Testis (tissue), 3 donors: Measurements from ENCODE around the gene ARID4B. TPM values are rescaled to one million over a fixed set of nuclear protein-coding genes. Genes with fewer than 3 reads are reported as not detected.

Experiments used
- DNase-seq: peaks from one replicate; pipeline ENCODE4 v3.0.0-alpha.2; 2019
- H3K27ac ChIP-seq, 2 donors: fragments of 200-600 bp; sonication (generic); one replicate each; pipeline ENCODE4 v1.5.1; 2019
- H3K27me3 ChIP-seq: fragments of 200-600 bp; sonication (generic); one replicate; pipeline ENCODE4 v1.5.1; 2019
- H3K36me3 ChIP-seq: fragments of 200-600 bp; sonication (generic); one replicate; pipeline ENCODE4 v1.5.1; 2017; ENCODE audit warnings: low read depth; ENCODE audit errors: missing control alignments
- H3K4me1 ChIP-seq: fragments of 200-600 bp; sonication (generic); one replicate; pipeline ENCODE4 v1.5.1; 2019
- H3K4me3 ChIP-seq, 2 donors: fragments of 200-600 bp; sonication (generic); one replicate each; pipeline ENCODE4 v1.5.1; 2017 to 2019
- H3K9me3 ChIP-seq: fragments of 200-600 bp; sonication (generic); one replicate; pipeline ENCODE4 v1.5.1; 2017
- POLR2A ChIP-seq: fragments of 450-650 bp; IDR thresholded peaks from one replicate; pipeline ENCODE4 v1.6.1; 2017; ENCODE audit warnings: antibody characterized with exemption, mild to moderate bottlenecking, moderate library complexity
- WGBS, 2 donors: methylation state at CpG; one replicate each; pipeline ENCODE4 v1.1.5; 2018; 5-methylcytosine and 5-hydroxymethylcytosine counted together
- intact Hi-C: fragments of 100-400 bp; cut with DNase I; formaldehyde crosslinking; loops from one replicate; pipeline ENCODE4 v1.15.1; 2023; ENCODE audit warnings: low total_unique reads
- polyA plus RNA-seq: library from polyadenylated mRNA; stranded (reverse); fragments of 350-450 nt; fragmentation: Illumina TruSeq; extraction: RNeasy Lipid Tissue Mini Kit (QIAGEN cat#74804); gene quantifications from one replicate; pipeline ENCODE4 v1.2.3, GENCODE V29; 2014; ENCODE audit warnings: low read depth, low replicate concordance; ENCODE audit not compliant: insufficient read depth
- total RNA-seq, 2 donors: library from RNA; depleted of rRNA; stranded (reverse); fragments of >200 nt; gene quantifications; one replicate each; pipeline ENCODE4 v1.2.3, GENCODE V29; 2016
- TF ChIP-seq, protein P1 (sequence below), 3 experiments: fragments of 450-650 bp in 2 of 3; fragments of 200-600 bp in 1 of 3; sonication (generic) in 1 of 3; IDR thresholded peaks; one replicate each; pipeline ENCODE4 v1.5.1; 2016 to 2019; ENCODE audit warnings: antibody characterized with exemption in 3 of 3, mild to moderate bottlenecking in 2 of 3, moderate library complexity in 1 of 3

The ARID4B gene
- total and polyA plus RNA-seq, 3 donors from 2014 or later, result 11.6 to 72.4 (median 60.0) TPM

DNA sequence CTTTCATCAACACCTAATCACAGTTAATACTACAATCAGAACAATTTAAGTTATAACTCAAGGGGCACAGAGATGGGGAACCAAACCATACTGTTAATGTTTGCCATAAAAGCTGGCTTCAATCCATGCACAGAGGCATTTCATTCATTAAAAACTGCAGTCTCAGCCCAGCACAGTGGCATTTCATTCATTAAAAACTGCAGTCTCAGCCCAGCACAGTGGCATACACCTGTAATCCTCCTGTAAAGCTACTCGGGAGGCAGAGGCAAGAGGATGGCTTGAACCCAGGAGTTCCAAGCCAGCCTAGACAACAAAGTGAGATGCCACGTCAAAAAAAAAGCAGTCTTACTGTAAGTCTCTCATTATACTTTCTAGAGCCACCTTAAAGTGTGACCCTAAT lies 29.2 kb downstream of the ARID4B start:
- WGBS, 2 donors, result 67 to 88% methylated on average over 2 of the region's 2 CpGs
- H3K27ac ChIP-seq, result no peak overlapping the region
- peaks cover 3% of the 10 kb centered on the region for H3K4me1 ChIP-seq
- H3K9me3 ChIP-seq, result no peaks in the 10 kb centered on the region
- no peaks in the 10 kb centered on the region for H3K27me3 ChIP-seq
- intact Hi-C loops, result no loop called here
- no peaks in the 10 kb centered on the region for H3K36me3 ChIP-seq
- no peak overlapping the region for H3K4me3 ChIP-seq
- TF ChIP-seq POLR2A, result no peak
- TF ChIP-seq, protein P1, sequence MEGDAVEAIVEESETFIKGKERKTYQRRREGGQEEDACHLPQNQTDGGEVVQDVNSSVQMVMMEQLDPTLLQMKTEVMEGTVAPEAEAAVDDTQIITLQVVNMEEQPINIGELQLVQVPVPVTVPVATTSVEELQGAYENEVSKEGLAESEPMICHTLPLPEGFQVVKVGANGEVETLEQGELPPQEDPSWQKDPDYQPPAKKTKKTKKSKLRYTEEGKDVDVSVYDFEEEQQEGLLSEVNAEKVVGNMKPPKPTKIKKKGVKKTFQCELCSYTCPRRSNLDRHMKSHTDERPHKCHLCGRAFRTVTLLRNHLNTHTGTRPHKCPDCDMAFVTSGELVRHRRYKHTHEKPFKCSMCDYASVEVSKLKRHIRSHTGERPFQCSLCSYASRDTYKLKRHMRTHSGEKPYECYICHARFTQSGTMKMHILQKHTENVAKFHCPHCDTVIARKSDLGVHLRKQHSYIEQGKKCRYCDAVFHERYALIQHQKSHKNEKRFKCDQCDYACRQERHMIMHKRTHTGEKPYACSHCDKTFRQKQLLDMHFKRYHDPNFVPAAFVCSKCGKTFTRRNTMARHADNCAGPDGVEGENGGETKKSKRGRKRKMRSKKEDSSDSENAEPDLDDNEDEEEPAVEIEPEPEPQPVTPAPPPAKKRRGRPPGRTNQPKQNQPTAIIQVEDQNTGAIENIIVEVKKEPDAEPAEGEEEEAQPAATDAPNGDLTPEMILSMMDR (IDR thresholded peaks at IDR 0.05), result no peak
- no peak for DNase-seq

DNA sequence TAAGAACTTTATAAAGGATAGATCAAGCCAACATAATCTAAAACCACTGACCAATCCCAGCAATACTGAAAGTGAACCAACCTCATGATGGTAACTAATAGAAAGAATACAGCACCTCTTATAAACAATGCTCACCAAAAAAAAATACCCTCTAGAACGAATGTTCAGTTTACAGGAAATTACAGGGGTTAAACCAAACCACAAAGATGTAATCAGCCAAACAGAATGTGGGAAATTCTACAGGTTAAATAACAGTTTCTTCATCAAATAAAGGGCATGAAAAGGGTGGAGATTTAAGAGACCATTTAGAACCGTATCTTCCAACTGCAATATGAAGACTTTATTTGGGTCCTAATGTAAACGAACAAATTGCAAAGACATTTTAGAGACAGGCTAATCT lies 30.4 kb downstream of the ARID4B start:
- DNase-seq, result no peak
- intact Hi-C loops, result no loop called here
- 79 to 81% methylated on average over 3 of the region's 3 CpGs for WGBS, 2 donors
- H3K4me1 ChIP-seq, result no peaks in the 10 kb centered on the region
- no peak for TF ChIP-seq POLR2A
- H3K36me3 ChIP-seq, result no peaks in the 10 kb centered on the region
- H3K9me3 ChIP-seq, result no peaks in the 10 kb centered on the region
- no peaks in the 10 kb centered on the region for H3K27me3 ChIP-seq
- no peak overlapping the region for H3K27ac ChIP-seq
- no peak overlapping the region for H3K4me3 ChIP-seq

DNA sequence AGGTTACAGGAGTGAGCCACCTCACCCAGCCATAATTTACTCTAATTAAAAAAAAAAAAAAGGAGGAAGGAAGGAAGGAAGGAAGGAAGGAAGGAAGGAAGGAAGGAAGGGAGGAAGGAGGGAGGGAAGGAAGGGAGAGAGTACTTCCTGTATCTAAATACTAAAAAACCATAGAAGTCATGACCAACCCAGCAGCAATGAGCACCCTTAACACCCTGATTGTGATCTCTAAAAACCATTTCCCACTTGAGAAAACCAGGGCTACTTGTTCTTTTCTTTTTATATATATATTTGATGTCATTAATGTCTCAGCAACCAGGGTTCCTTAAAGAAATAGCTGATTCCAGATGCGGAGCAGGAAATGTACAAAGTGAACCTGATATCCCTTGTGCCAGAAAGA lies 31.2 kb downstream of the ARID4B start:
- no peaks in the 10 kb centered on the region for H3K4me1 ChIP-seq

DNA sequence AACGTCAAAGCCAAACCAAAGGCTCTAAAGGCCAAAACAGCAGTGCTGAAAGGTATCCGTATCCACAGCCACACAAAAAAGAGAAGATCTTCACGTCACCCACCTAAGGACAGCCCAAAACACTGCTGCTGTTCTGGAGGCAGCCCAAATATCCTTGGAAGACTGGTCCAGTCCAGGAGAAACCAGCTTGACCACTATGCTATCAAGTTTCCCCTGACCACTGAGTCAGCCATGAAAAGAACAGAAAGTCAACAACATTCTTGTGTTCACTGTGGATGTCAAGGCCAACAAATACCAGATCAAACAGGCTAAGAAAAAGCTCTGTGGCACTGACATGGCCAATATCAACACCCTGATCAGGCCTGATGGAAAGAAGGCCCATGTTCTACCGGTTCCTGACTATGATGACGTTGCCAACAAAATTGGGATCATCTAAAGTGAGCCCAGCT lies 32.1 kb downstream of the ARID4B start:
- no peaks in the 10 kb centered on the region for H3K4me1 ChIP-seq
- H3K4me3 ChIP-seq, result no peak overlapping the region
- H3K27ac ChIP-seq, result no peak overlapping the region
- DNase-seq, result no peak
- H3K36me3 ChIP-seq, result no peaks in the 10 kb centered on the region
- no peaks in the 10 kb centered on the region for H3K9me3 ChIP-seq
- no peaks in the 10 kb centered on the region for H3K27me3 ChIP-seq
- intact Hi-C loops, result no loop called here
- TF ChIP-seq POLR2A, result no peak
- TF ChIP-seq, protein P1 (IDR thresholded peaks at IDR 0.05), result no peak
- WGBS, 2 donors, result 60 to 73% methylated on average over 5 of the region's 5 CpGs

More for the DNA sequence above, 31.2 kb downstream of the ARID4B start:
- Histone ChIP-seq H3K36me3 (no peaks in the 10 kb centered on the region), H3K9me3 (no peaks in the 10 kb centered on the region), H3K4me3 (no peak overlapping the region), H3K27me3 (no peaks in the 10 kb centered on the region), H3K27ac (no peak overlapping the region)
- WGBS, 2 donors, result 86 to 97% methylated on average over 1 of the region's 1 CpG
- no peak for DNase-seq
- TF ChIP-seq, protein P1 (IDR thresholded peaks at IDR 0.05), result no peak
- no peak for TF ChIP-seq POLR2A
- intact Hi-C loops, result no loop called here

DNA sequence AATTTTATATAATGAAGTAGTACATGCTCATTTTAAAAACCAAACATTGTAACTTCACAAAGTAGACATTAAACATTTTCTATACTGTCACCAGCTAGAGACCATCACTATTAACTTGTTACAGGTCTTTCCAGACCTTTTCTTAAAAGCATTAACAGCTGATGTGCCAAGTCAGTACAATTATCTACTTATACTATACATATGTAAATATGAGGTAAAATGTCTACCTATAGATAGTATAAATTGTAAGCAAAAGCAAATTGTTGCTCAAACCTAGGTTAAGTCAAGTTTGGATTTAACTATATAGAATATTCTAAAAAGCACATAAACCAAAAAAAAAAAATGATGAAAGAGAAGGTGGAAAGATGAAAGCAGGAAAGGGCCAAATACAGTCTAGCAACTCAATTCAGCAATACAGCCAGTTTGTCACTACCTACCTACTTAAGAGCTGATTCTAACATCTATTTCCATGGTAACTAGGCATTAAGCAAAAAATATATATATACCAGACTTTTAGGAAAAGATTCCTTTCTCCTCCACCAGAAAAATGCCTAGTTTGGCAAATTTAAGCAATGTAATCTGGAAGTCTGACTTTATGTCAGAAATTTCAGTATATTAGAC lies 34.5 kb downstream of the ARID4B start:
- TF ChIP-seq, protein P1 (IDR thresholded peaks at IDR 0.05), result no peak
- no peak for TF ChIP-seq POLR2A
- no peak for DNase-seq
- no peaks in the 10 kb centered on the region for H3K27me3 ChIP-seq
- no peak overlapping the region for H3K27ac ChIP-seq
- intact Hi-C loops, result no loop called here
- no peaks in the 10 kb centered on the region for H3K9me3 ChIP-seq
- no peaks in the 10 kb centered on the region for H3K4me1 ChIP-seq
- H3K36me3 ChIP-seq, result no peaks in the 10 kb centered on the region
- no peak overlapping the region for H3K4me3 ChIP-seq
